Bronchial epithelial cell (primary cell): ENCODE data around the gene GPER1. TPM values are rescaled to one million over a fixed set of nuclear protein-coding genes. Genes with fewer than 3 reads are reported as not detected.
"Not testable (repeated sequence)": the region's sequence is repeated elsewhere in the genome, so short reads cannot be mapped to it uniquely, and the experiment has no call there.

Source experiments
- DNase-seq: peaks from one replicate; pipeline ENCODE4 v3.0.0-alpha.2; 2010; ENCODE audit warnings: low read depth
- FAIRE-seq: peaks from 2 replicates; lab custom pipeline; 2011; peaks lifted over from hg19 to GRCh38; lab: Jason Lieb, UNC
- H3K27me3 ChIP-seq: 2 replicates; pipeline ENCODE4 v1.5.1; 2011; ENCODE audit warnings: low read length; ENCODE audit not compliant: control insufficient read depth, insufficient read depth
- H3K36me3 ChIP-seq: 2 replicates; pipeline ENCODE4 v1.5.1; 2011; ENCODE audit warnings: low read length; ENCODE audit not compliant: control insufficient read depth, insufficient read depth
- H3K4me3 ChIP-seq: 2 replicates; pipeline ENCODE4 v1.5.1; 2011; ENCODE audit warnings: mild to moderate bottlenecking, low read depth, low read length, control low read depth
- CTCF ChIP-seq: IDR thresholded peaks from 2 replicates; pipeline ENCODE4 v1.5.1; 2011; ENCODE audit warnings: mild to moderate bottlenecking, moderate library complexity, low read length, control low read depth, inconsistent platforms; ENCODE audit not compliant: insufficient read depth, severe bottlenecking
- total RNA-seq: library from RNA; depleted of rRNA; stranded (reverse); fragments of >200 nt; gene quantifications from 2 replicates; pipeline ENCODE4 v1.2.1, GENCODE V29; 2014

The GPER1 gene
- total RNA-seq, 1 donor from 2014 or later = under 0.01 TPM

GRCh38 chr7:1070544-1071011, 17.3 kb upstream of the GPER1 start:
- DNase-seq (no peak), FAIRE-seq (peak; percentile 90)
- no peak for TF ChIP-seq CTCF
- Histone ChIP-seq H3K27me3 (no peaks in the 10 kb centered on the region), H3K36me3 (peaks cover 1% of the 10 kb centered on the region), H3K4me3 (no peak overlapping the region)

- Histone ChIP-seq H3K36me3 (peaks cover 1% of the 10 kb centered on the region), H3K27me3 (no peaks in the 10 kb centered on the region), H3K4me3 (no peak overlapping the region)
- DNase-seq = no peak
- no peak for TF ChIP-seq CTCF
- FAIRE-seq = no peak
These were observed 16.1 kb upstream of the GPER1 start for GRCh38 chr7:1071731-1072254.

GRCh38 chr7:1073142-1073977, 14.6 kb upstream of the GPER1 start:
- H3K4me3 ChIP-seq = no peak overlapping the region

GRCh38 chr7:1074018-1074417, 13.9 kb upstream of the GPER1 start:
- not testable (repeated sequence) for H3K27me3 ChIP-seq, H3K36me3 ChIP-seq, FAIRE-seq, DNase-seq, H3K4me3 ChIP-seq

More at GRCh38 chr7:1073142-1073977, 14.6 kb upstream of the GPER1 start:
- FAIRE-seq (no peak), DNase-seq (no peak)
- peaks cover 1% of the 10 kb centered on the region for H3K36me3 ChIP-seq
- TF ChIP-seq CTCF = no peak
- no peaks in the 10 kb centered on the region for H3K27me3 ChIP-seq

- FAIRE-seq = no peak
- Histone ChIP-seq H3K27me3 (no peaks in the 10 kb centered on the region), H3K36me3 (peaks cover 1% of the 10 kb centered on the region), H3K4me3 (no peak overlapping the region)
- no peak for TF ChIP-seq CTCF
- no peak for DNase-seq
These were observed 13.1 kb upstream of the GPER1 start for GRCh38 chr7:1074593-1075431.
